ENCODE results near the gene BANP.
A peak's percentile ranks its signal among the peaks of the same experiment; 100 is the strongest.

BANP gene

DNA sequence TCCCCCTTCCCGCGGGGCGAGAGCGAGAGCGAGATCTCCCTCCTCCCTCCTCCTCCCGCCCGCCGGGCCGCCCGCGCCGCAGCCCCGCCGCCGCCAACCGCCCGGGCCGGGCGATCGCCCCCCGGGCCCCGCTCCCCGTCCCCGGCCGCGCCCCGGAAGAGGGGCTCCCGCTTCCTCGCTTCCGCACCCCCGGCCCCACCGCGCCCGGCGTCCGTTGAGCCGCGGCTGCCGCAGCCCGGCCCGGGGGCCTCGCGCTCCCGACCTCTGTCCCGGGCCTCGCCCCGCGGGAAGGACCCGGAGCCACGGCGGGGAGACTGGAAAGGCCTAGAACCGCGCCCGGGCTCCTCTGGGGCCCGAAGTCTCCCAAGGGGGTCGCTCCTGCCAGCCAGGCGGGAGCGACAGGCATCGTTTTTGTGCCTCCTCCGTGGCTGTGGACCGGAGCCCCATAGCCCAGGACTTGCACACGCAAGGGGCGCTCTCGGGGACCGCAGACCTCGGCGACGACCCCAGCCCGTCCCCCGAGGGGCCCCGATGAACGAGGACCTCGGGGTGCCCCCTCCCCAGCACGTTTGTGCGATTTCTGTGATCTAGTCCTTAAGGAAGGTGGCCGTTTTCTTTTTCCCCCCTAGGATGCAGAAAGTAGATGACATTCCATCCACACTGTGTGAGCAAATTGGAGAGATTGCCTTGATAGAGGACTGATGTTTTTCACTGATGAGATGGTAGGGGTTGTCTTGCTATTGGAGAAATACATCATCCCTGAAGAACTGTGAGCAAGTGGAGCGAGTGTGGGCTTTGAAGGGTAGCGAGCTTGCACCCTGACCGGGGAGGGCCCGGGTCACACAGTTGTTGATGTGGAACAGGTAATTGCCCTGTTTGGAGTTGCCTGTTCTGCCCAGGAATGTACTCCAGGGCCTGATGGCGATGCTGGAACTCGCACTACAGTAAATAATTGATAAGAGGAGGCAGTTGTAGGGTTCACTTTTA is 611 bp downstream of the BANP start:
- DNase-seq, result peak in 1 of 2 experiments; percentile 23

DNA sequence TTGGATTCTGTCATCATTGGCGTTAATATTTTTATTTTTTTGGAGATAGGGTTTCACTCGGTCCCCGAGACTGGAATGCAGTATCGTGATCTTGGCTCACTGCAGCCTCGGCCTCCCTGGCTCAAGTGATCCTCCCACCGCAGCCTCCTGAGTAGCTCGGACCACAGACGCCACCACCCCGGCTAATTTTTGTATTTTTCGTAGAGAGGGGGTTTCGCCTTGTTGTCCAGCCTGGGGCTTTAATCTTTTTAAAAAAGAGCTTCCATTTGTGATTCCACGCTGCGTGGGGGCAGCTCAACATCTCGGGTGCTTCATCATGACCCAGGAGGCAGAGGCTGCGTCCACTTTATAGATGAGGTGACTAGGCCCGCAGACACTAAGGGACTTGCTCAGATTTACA is 1.5 kb downstream of the BANP start:
- no peak for DNase-seq

GRCh38 chr16:87953308-87954215 is 2.3 kb downstream of the BANP start:
- no peak for DNase-seq

- no peak for DNase-seq
These were observed 3.1 kb downstream of the BANP start for GRCh38 chr16:87954361-87954760.

DNA sequence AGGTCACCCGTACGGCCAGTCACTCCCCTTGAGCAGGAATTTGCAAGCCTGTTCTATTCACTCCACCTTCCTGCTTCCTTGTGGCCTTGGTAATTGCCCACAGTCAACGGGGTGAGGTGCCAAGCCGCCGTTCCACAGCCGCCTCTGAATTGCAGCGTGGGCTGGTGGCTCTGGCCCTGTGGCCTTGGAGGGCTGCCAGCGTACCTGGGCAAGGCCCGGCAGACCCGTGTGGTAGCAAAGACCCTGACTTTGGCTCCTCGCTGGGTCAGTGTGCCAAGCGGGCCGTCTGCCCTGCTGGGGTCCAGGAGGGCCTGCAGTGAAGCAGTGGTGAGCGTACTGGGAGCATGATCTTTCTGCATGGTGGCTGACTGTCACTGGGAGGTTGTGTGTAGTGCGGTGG is 3.6 kb downstream of the BANP start:
- DNase-seq, result no peak

GRCh38 chr16:87955302-87956097 is 4.3 kb downstream of the BANP start:
- no peak for DNase-seq

- no peak for DNase-seq
These were observed 4.8 kb downstream of the BANP start for GRCh38 chr16:87956098-87956364.

DNA sequence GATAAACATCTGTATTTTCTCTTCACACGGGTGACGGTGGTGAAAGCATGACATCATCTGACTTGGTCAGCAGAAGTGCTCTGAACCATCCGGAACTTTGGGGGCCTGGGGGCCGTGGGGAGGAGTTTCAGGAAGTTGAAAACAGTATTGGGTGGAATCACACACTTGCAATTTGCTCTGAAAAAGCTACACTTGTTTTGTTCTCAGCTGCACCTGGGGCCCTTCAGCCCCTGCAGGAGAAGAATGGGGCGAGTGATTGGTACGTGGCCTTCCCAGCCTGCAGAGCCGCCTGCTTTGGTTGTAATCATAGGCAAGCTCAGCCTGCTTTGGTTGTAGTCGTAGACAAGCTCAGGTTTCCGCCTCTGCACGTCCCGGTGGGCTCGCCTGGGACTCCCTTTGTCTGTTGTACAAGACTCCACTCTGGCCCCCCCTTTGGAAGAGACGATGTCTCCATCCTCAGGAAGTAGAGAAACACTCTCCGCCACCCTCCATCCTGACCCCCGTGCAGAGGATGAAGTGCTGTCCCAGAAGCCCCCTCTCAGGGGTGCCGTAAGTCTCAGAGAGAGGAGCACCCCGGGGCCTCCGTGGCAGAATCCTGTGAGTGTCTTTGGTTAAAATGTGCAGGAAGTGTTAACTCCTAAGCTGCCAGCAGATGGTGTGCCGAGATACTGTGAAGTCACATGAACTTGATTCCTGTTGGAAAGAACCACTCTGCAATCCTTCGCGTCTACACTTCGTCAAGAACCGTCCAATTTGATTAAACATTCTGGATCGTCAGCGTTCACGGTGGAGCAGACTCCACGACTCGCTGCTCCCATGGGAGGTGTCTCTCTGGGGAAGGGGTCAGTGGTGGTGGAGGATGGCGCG is 5.4 kb downstream of the BANP start:
- DNase-seq, result peak; percentile 52 to 54

- no peak for DNase-seq
These were observed 6.3 kb downstream of the BANP start for GRCh38 chr16:87957296-87958094.

- no peak for DNase-seq
These were observed 7.4 kb downstream of the BANP start for GRCh38 chr16:87958632-87959031.

DNA sequence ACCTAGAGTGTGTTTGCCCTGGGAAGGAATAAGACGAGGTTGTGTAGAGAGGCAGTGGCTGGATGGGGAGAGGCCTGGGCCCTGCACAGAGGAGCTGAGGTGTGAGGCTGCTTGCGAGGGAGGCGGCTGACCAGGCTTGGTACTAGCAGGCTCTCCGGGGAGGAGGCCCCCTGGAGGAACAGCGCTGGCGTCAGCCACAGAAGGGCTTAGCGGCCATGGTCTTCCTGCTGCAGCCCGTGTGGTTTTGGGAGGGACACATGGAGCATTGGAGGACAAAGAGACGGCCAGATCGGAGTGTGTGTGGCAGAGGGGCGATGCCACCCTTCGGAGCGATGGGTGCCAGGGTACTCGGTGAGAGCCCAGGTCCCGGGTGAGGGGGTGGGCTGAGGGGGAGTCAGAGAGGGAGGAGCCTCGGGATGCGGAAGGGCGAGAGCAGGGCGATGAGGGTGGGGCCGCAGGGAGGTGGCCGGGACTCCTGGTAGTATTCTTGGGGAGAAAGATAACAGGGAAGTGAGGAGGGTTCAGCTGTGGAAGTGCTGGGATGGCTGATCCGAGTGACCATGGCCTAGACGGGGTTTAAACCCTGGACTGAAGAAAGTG is 8.3 kb downstream of the BANP start:
- no peak for DNase-seq

GRCh38 chr16:87960296-87960695 is 9.1 kb downstream of the BANP start:
- DNase-seq, result no peak

GRCh38 chr16:87960852-87961251 is 9.6 kb downstream of the BANP start:
- no peak for DNase-seq

- no peak for DNase-seq
These were observed 10.4 kb downstream of the BANP start for GRCh38 chr16:87961623-87962022.

DNA sequence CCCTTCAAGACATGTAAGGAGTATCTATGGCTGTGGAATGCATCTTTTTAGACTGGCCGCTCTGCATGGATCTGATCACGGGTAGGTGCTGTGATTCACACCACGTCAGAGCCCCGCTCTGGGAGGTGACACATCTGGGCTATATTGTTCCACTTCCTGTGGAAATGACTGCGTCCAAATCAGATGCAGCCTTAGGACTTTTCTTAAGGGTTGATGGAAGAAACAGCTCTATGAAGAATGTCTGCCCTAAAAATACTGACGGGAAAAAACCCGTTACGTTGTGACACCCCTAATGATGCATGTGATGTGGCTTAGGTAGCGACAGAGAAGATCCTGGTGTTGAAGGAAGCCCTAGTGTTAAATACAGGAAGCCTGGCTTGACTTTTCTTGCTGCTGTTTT is 12.2 kb downstream of the BANP start:
- DNase-seq, result peak; percentile 68 to 76

GRCh38 chr16:87964049-87964659 is 12.9 kb downstream of the BANP start:
- DNase-seq, result no peak

GRCh38 chr16:87965417-87965816 is 14.2 kb downstream of the BANP start:
- DNase-seq, result no peak

- DNase-seq, result no peak
These were observed 14.9 kb downstream of the BANP start for GRCh38 chr16:87966064-87966645.

- DNase-seq, result no peak
These were observed 15.5 kb downstream of the BANP start for GRCh38 chr16:87966685-87967185.

- DNase-seq, result no peak
These were observed 17.3 kb downstream of the BANP start for GRCh38 chr16:87968541-87968940.

Measured in activated CD4-positive, alpha-beta T cell treated with anti-CD3 and anti-CD28 coated beads, Interleukin-2, amount 50 U/mL, for 4 hours (primary cell).